GM21360 (cell line): ENCODE data around the gene MAS1.
"Not testable (repeated sequence)": the region's sequence is repeated elsewhere in the genome, so short reads cannot be mapped to it uniquely, and the experiment has no call there.

Experiments
- ATAC-seq: cut with Tn5 transposase; IDR thresholded peaks from one replicate; pipeline ENCODE4 v1.9.1; 2021; ENCODE audit warnings: mild to moderate bottlenecking, moderate library complexity; ENCODE audit not compliant: unreplicated experiment

The MAS1 gene

DNA sequence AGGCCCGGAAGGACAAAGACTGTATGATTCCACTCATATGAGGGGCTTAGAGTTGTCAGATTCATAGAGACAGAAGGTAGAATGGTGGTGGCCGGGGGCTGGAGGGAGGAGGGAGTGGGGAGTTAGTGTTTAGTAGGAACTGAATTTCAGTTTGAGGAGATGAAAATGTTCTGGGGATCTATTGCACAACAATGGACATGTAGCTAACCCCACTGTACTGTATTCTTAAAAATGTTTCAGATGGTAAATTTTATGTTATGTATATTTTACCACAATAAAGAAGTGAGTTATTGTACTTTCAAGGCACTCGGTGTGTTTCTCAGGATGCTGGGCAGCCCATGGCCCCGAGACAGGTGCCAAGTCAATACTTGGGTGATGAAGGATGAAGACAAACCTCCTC, 25.4 kb downstream of the MAS1 start:
- ATAC-seq, result no peak

GRCh38 chr6:159916752-159917151, 26.0 kb downstream of the MAS1 start:
- no peak for ATAC-seq

GRCh38 chr6:159919011-159919511, 28.3 kb downstream of the MAS1 start:
- no peak for ATAC-seq

GRCh38 chr6:159919800-159920199, 29.0 kb downstream of the MAS1 start:
- ATAC-seq, result no peak

DNA sequence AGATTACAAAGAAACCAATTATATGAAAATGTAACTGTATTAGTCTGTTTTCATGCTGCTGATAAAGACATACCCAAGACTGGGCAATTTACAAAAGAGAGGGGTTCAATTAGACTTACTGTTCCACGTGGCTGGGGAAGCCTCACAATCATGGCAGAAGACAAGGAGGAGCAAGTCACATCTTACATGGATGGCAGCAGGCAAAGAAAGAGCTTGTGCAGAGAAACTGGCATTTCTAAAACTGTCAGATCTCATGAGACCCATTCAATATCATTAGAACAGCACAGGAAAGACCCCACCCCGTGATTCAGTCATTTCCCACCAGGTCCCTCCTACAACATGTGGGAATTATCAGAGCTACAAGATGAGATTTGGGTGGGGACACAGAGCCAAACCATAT, 33.4 kb downstream of the MAS1 start:
- ATAC-seq, result not testable (repeated sequence)

DNA sequence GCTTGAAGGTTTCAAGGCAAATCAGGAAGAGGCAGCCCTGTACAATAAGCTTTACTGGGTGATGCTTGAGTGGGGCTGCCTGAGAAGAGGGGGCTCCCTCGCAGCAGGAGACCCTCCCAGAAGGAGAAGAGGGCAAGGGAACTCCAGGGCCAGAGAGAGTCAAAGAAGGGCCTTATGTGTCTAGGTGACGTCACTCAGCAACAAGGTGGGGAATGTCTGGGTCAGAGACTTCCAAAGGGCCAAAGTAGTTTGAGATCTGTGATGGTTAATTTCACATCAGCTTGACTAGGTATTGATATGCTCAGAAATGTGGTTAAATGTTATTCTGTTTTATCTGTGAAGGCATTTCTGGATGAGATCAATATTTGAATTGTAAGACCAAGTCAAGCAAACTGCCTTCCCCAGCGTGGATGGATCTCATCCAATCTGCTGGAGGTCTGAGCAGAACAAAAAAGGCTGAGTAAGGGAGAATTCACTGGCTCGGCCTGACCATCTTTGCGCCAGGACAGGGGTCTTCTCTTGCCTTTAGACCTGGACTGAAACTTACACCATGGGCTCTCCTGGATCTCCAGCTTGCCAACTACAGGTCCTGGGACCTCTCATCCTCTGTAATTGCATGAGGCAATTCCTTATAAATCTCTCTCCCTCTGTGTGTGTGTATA, 35.9 kb downstream of the MAS1 start:
- no peak for ATAC-seq

- peak; percentile 38 for ATAC-seq
Measured at GRCh38 chr6:159929819-159930218, 39.0 kb downstream of the MAS1 start.

GRCh38 chr6:159931112-159931511, 40.3 kb downstream of the MAS1 start:
- peak; percentile 93 for ATAC-seq

GRCh38 chr6:159931846-159932245, 41.1 kb downstream of the MAS1 start:
- ATAC-seq, result no peak

- no peak for ATAC-seq
Measured at GRCh38 chr6:159933077-159933476, 42.3 kb downstream of the MAS1 start.

- no peak for ATAC-seq
Measured at GRCh38 chr6:159934181-159934580, 43.4 kb downstream of the MAS1 start.

DNA sequence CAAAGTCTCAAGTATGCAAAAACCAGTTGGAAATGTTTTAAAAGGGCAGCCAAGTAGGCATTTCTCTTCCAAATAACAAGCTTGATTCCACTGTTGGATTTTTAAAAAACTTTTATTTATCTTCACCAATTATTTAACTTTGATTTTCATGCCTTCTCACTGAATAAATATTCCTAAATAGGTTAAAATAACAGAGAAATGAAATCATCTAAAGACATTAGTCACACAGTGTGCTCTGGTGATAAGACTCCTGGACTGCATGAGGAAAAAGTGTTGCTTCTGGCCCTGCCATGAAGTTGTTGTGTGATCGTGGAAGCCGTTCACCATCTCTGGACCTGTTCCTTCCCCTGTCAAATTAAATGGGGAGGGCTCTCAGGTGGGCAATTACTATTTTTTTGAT, 44.3 kb downstream of the MAS1 start:
- no peak for ATAC-seq

DNA sequence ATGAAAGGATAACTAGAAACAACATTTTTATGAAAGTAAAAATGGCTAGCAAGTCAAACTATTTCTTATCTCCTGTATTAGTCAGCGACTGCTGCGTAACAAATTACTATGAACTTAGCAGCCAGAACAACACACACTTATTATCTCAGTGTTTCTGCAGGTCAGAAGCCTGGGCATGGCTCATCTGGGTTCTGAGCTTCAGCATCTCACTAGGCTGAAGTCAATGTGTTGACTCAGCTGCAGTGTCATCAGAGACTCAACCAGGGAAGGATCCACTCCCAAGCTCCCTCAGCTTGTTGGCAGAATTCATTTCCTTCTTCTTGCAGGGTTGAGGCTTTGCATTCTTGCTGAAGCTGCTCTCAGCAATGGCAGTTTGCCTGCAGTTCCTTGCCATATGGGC, 44.8 kb downstream of the MAS1 start:
- ATAC-seq, result no peak

GRCh38 chr6:159939591-159940016, 48.8 kb downstream of the MAS1 start:
- no peak for ATAC-seq
